ENCODE data around the gene FOXO1.

Gene FOXO1

GRCh38 chr13:40568246-40569023 lies 98.0 kb downstream of the FOXO1 start:
- peak overlapping the region; percentile 40 for H3K4me2 ChIP-seq (ENCODE audit: low read length)
- peaks cover 100% of the 10 kb centered on the region for H3K79me2 ChIP-seq (ENCODE audit: control insufficient read depth, low read length)
- H4K20me1 ChIP-seq (ENCODE audit: control insufficient read depth, insufficient read depth, low read depth, low read length) = peaks cover 27% of the 10 kb centered on the region
- peaks cover 100% of the 10 kb centered on the region for H3K4me1 ChIP-seq (ENCODE audit: control insufficient read depth, low read length)
- H3K36me3 ChIP-seq (ENCODE audit: control insufficient read depth, low read length) = peaks cover 26% of the 10 kb centered on the region
- H3K9me2 ChIP-seq (replicated peaks; ENCODE audit: control insufficient read depth, low read length) = no peaks in the 10 kb centered on the region
- no peak overlapping the region for H3K4me3 ChIP-seq (ENCODE audit: low read length)
- peaks cover 11% of the 10 kb centered on the region for H3F3A ChIP-seq (ENCODE audit: control insufficient read depth, insufficient read depth)
- H3K27ac ChIP-seq (ENCODE audit: low read depth, low read length) = peak overlapping the region; percentile 9
- no peaks in the 10 kb centered on the region for H3K9me3 ChIP-seq (ENCODE audit: control insufficient read depth, insufficient read depth, low read length)
- no peaks in the 10 kb centered on the region for H3K27me3 ChIP-seq (ENCODE audit: control insufficient read depth, low read length)
- no peak for TF ChIP-seq CTCF (IDR thresholded peaks at IDR 0.05; ENCODE audit: low read depth, low read length, poor library complexity, severe bottlenecking)
- TF ChIP-seq EZH2phosphoT487 (IDR thresholded peaks at IDR 0.05; ENCODE audit: borderline replicate concordance, low read length) = no peak

GRCh38 chr13:40566811-40567210 lies 99.6 kb downstream of the FOXO1 start:
- no peak overlapping the region for H3K27ac ChIP-seq (ENCODE audit: low read depth, low read length)
- H3K4me2 ChIP-seq (ENCODE audit: low read length) = peak overlapping the region; percentile 3; the same call in 1 of the 2 replicates
- H3K4me1 ChIP-seq (ENCODE audit: control insufficient read depth, low read length) = peaks cover 94% of the 10 kb centered on the region
- H3K9me3 ChIP-seq (ENCODE audit: control insufficient read depth, insufficient read depth, low read length) = no peaks in the 10 kb centered on the region
- H3K9me2 ChIP-seq (replicated peaks; ENCODE audit: control insufficient read depth, low read length) = no peaks in the 10 kb centered on the region
- H3K36me3 ChIP-seq (ENCODE audit: control insufficient read depth, low read length) = peaks cover 32% of the 10 kb centered on the region
- H3K4me3 ChIP-seq (ENCODE audit: low read length) = no peak overlapping the region
- peaks cover 6% of the 10 kb centered on the region; the same call in 1 of the 2 replicates for H3F3A ChIP-seq (ENCODE audit: control insufficient read depth, insufficient read depth)
- H3K27me3 ChIP-seq (ENCODE audit: control insufficient read depth, low read length) = no peaks in the 10 kb centered on the region
- peaks cover 100% of the 10 kb centered on the region for H3K79me2 ChIP-seq (ENCODE audit: control insufficient read depth, low read length)
- no peak for TF ChIP-seq EZH2phosphoT487 (IDR thresholded peaks at IDR 0.05; ENCODE audit: borderline replicate concordance, low read length)
- TF ChIP-seq CTCF (IDR thresholded peaks at IDR 0.05; ENCODE audit: low read depth, low read length, poor library complexity, severe bottlenecking) = no peak
- peaks cover 31% of the 10 kb centered on the region for H4K20me1 ChIP-seq (ENCODE audit: control insufficient read depth, insufficient read depth, low read depth, low read length)

GRCh38 chr13:40565282-40566148 lies 100.9 kb downstream of the FOXO1 start:
- H3K4me1 ChIP-seq (ENCODE audit: control insufficient read depth, low read length) = peaks cover 83% of the 10 kb centered on the region
- no peaks in the 10 kb centered on the region for H3K9me2 ChIP-seq (replicated peaks; ENCODE audit: control insufficient read depth, low read length)
- H3K27ac ChIP-seq (ENCODE audit: low read depth, low read length) = peak overlapping the region; percentile 17

More at GRCh38 chr13:40565282-40566148, 100.9 kb downstream of the FOXO1 start:
- H3K27me3 ChIP-seq (ENCODE audit: control insufficient read depth, low read length) = no peaks in the 10 kb centered on the region
- TF ChIP-seq EZH2phosphoT487 (IDR thresholded peaks at IDR 0.05; ENCODE audit: borderline replicate concordance, low read length) = no peak
- no peak for TF ChIP-seq CTCF (IDR thresholded peaks at IDR 0.05; ENCODE audit: low read depth, low read length, poor library complexity, severe bottlenecking)
- H3F3A ChIP-seq (ENCODE audit: control insufficient read depth, insufficient read depth) = peaks cover 3% of the 10 kb centered on the region; the same call in 1 of the 2 replicates
- peaks cover 99% of the 10 kb centered on the region for H3K79me2 ChIP-seq (ENCODE audit: control insufficient read depth, low read length)
- H3K4me2 ChIP-seq (ENCODE audit: low read length) = peak overlapping the region; percentile 49
- no peaks in the 10 kb centered on the region for H3K9me3 ChIP-seq (ENCODE audit: control insufficient read depth, insufficient read depth, low read length)
- H3K36me3 ChIP-seq (ENCODE audit: control insufficient read depth, low read length) = peaks cover 36% of the 10 kb centered on the region
- H4K20me1 ChIP-seq (ENCODE audit: control insufficient read depth, insufficient read depth, low read depth, low read length) = peaks cover 31% of the 10 kb centered on the region
- peak overlapping the region; percentile 34 for H3K4me3 ChIP-seq (ENCODE audit: low read length)
